Stimulated activated CD4-positive, alpha-beta T cell treated with anti-CD3 and anti-CD28 coated beads, Interleukin-12 subunit alpha, Interleukin-12 subunit beta, amount 100 ng/mL, for 4 hours (primary cell): Measurements from ENCODE around the gene VAT1.

Experiments used
- DNase-seq: peaks from one replicate; pipeline ENCODE4 v3.0.0-alpha.2; 2020

Gene VAT1

GRCh38 chr17:42971589-42971988 lies 50.6 kb downstream of the VAT1 start:
- DNase-seq, result no peak

GRCh38 chr17:42969001-42969581 lies 53.1 kb downstream of the VAT1 start:
- DNase-seq, result no peak

- DNase-seq, result no peak
These were observed 54.3 kb downstream of the VAT1 start for GRCh38 chr17:42967925-42968324.
